NCI-H2196 treated with DMSO at 0.1 percent for 48 hours (cell line): ENCODE data around the gene ARL14EPL.

Experiments
- DNase-seq: peaks from one replicate; lab custom pipeline; 2025; ENCODE audit not compliant: unreplicated experiment; lab: John Stamatoyannopoulos, UW

The ARL14EPL gene

DNA sequence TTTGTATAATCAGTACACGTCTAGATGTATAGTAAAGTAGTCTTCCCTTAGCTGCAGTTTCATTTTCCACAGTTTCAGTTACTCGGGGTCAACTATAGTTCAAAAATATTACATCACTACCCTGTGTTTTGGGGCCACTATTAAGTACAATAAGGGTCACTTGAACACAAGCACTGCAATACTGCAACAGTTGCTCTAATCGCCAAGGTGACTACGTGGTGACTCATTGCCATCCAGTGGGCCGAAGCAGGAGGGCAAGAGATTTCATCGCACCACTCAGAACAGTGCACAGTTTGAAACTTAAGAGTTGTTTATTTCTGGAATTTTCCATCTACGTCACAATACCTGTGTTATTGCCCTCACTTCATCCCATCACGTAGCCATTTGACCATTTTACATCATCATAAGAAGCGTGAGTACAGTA lies at the start of gene ARL14EPL:
ARL14EPL (plus strand) TSS at position 379 of the 424 bp plus-strand sequence. CDS start 18,994 bp downstream, outside the sequence.
- no peak for DNase-seq

- DNase-seq: no peak
Observed at GRCh38 chr5:115983519-115983918, 48.8 kb upstream of the ARL14EPL start.

GRCh38 chr5:115985802-115986757 lies 46.2 kb upstream of the ARL14EPL start:
- no peak for DNase-seq

DNA sequence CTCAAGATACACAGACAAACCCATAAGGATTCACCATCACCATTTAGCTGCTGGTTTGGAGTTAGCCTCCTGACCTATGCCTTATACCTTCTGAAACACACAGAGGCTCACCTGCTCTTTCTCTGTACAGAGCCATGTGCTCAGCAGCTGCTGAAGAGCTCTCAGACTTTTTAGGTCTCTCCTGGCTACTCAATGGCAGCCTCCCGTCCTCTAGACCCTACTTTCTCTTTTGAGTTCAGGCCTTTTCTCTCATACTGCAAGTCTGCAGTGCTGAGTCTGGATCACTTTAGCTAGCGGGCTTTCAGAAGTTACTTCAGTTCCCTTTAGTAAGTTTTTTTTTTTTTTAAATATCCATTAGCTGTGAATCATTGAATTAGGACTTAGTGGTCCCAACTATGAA lies 44.3 kb upstream of the ARL14EPL start:
- DNase-seq: no peak

DNA sequence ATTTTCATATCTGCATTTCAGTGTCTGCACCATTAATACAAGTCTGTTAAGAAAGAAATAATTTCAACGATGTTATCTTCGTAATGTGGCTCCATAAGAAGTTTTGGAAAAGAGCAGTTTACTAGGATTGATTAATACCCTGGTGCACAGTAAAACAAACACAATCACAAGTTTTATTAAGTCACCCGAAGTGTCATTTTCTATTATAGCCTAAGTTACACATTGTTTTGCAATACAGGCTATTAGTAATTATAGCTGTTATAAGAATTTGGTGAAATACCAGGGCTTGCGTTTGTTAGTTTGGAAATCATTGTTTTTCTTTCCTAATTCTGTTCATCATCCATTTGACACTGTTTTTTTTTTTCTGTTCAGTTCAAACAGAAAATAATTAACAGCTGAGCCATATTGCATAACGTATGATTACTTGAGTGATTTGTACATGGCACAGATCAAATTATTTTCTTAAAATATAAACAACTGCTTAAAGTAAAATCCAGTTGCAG lies 39.4 kb upstream of the ARL14EPL start:
- DNase-seq: no peak

DNA sequence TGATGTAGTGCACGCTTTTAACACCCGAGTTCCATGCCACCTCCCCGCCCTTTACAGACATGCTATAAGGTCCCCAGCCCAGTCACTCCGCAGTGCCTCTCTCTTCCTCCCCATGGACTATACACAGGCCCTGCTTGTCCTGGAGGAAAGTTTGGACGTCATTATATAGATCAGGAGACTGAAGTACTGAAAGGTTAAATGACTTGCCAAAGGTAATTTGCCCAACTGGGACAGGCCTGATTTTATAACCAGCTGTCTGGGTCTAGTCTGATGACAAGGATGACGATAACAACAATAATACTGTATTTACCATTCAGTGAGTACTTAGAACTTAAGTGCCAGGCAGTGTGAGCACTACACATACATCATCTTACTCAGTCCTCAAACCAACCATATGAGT lies 36.9 kb upstream of the ARL14EPL start:
- DNase-seq: no peak

GRCh38 chr5:116002116-116002906 lies 30.0 kb upstream of the ARL14EPL start:
- no peak for DNase-seq

- no peak for DNase-seq
Observed at GRCh38 chr5:116004248-116004647, 28.0 kb upstream of the ARL14EPL start.

GRCh38 chr5:116009806-116010205 lies 22.5 kb upstream of the ARL14EPL start:
- DNase-seq: no peak

DNA sequence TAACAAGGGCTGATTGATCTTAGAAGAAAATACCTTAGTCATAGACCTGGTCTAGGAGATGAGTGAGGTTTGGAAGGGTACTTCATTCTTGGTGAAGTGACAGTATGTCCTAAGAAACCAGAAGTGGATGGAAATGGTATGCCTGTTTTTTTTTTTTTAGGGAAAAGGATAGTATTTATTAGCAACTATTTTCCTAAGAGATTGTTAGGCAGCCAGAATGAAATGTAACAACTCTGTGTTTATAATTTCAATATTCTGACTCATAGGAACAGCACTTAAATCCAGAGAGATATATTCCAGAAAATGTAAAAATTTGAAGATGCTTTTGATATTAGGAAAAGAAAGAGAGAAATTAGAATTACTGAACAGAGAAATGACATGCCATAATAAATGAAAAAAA lies 21.2 kb upstream of the ARL14EPL start:
- no peak for DNase-seq

DNA sequence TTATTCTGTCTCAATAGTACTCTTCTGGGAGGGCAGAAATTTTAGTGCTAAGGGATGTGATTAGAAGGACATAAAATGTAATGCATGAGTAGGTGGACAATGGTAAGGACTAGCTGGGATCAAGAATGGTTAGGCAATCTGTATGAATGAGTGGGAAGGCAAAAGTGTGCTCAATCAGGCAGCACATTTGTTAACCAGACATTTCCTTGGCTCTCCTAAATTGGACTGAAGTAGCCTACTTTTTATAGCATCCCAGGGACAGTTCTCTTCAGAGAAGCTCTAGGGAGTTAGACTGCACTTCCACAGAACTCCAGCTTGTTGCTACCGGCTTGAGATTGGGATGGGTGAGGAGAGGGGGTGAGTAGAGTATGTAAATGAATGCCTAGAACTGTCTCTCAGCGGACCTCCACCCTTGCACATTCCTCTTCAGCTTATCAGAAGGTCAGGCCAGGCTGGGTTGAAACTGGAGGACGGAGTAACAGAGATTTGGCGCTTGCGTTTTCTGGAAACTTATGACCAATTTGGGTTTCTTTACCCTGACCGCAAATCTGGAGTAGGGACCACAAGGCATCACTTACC lies 19.0 kb upstream of the ARL14EPL start:
- no peak for DNase-seq

DNA sequence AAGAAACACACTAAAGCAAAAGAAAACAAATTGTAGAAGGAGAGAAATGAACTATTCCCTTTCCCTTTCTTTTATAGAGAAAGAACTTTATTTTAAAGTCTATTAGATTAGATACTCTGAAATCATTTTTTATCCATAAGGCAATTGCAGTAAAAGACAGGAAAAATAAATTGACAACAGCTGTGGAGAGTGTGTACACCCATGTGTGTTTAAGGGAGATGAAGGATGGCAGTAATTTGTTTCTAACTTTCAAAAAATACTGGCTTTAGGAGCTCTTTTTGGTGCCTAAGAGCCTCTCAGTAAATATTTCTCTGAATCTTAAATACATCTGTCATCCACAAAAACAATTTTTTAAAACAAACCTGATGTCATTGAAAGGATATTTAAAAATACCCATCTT lies 18.3 kb upstream of the ARL14EPL start:
- no peak for DNase-seq

DNA sequence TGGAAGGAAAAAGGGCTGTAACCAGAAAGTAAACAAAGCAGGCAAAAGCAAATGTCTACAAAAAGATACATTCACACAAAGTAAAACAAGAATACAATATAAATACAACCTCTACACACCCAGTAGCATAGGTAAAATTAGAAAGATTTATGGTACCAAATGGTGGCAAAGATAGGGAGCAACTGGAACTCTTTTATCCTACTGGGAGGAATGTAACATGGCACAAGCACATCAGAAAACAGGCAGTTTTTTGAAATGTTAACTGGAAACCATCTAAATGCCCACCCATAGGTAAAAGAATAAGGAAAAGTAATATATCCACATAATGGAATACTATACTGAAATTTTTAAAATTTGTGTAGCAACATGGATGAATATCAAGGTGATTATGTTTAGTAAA lies 8.7 kb upstream of the ARL14EPL start:
- no peak for DNase-seq

DNA sequence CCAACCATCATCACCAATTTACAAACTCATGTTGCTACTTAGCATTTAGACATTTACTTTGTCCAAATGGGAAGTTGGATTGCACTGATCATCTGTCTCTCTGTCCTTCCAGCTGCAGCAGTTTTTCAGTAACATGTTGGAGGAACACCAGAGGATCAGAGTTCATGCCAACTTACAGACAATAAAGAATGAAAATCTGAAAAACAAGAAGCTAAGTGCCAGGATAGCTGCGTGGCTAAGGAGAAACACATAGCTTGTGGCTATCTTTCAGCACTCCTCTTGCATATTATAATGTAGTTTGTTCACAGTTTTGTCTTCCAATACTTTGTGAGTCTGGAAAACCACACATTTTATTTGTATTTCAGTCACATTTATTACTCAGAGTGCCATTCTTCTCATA lies 6.4 kb upstream of the ARL14EPL start:
- no peak for DNase-seq

DNA sequence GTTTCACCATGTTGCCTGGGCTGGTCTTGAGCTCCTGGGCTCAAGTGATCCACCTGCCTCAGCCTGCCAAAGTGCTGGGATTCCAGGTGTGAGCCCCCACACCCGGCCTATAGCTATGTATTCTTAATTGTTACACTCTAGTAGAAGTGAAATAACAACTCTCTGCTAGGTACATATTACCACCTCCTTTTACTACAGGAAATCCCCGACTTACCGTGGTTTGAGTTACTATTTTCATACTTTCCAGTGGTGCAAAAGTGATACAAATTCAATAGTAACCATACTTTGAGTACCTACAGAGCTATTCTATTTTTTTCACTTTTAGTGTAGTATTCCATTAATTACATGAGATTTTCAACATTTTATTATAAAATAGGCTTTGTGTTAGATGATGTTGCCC lies 719 bp downstream of the ARL14EPL start:
- no peak for DNase-seq

DNA sequence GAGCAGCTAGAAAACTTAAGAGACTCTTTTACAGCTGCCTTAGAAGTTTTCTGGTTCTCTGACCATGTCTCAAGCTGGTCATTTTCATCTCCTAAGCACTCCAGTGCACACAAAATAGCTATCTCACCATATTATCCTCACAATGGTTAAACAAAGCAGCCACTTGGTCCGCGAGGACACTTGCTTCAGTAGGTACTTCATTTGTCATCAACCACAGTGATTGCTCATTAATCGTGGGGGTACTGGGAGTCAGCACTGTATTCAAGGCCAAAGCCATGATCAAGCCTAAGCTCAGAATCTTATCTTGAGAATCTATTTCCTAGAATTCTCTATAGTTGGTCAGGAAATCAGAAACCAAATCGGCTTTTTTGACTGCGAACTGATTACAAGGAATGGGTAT lies 2.9 kb downstream of the ARL14EPL start:
- DNase-seq: no peak

GRCh38 chr5:116037236-116037822 lies 5.1 kb downstream of the ARL14EPL start:
- no peak for DNase-seq

DNA sequence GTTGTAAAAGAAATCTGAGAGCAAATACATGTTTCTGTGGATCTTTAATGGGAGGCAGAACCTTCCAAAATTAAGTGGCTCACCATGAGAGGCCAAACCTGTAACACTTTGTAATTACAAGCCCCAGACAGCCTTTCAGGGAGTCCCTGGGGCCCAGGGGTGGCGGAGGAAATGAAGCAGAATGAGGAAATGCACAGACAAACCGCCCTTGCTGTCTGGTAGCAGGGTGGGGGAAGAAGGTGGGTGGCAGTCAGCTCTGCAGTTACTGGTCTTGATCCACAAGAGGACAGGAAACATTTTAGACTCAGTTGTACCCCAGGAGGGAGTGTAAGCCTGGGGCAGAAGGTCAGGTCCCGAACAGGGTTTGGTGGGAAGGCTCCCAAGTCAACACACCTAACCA lies 6.5 kb downstream of the ARL14EPL start:
- no peak for DNase-seq

DNA sequence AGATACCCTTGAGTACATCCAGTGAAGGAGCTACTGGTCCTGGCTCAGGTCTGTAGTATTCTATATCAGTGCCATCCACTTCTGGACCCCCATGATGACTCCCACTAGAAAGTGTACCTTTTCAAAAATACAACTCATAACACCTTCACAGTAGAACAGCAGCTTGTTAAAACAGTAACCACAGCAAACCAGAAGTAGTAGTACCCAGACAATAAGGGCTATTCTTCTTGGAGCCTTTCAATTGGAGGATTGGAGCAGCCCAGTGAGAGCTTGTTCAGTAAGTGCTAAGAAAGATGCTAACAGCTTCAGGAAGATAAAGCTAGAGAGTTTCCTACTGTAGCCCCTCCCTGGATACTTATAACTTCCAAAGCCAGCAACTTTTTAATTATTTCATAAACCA lies 10.1 kb downstream of the ARL14EPL start:
- DNase-seq: no peak

GRCh38 chr5:116044073-116044472 lies 11.8 kb downstream of the ARL14EPL start:
- DNase-seq: no peak

GRCh38 chr5:116045821-116046220 lies 13.5 kb downstream of the ARL14EPL start:
- no peak for DNase-seq
